Uterus (tissue), 2 donors: ENCODE data around the gene HSD17B2.

ENCODE experiments used
- POLR2A ChIP-seq, 2 donors: fragments of 450-650 bp; IDR thresholded peaks; one replicate each; pipeline ENCODE4 v1.6.1; 2016; ENCODE audit warnings: antibody characterized with exemption in 2 of 2, mild to moderate bottlenecking in 1 of 2, moderate library complexity in 1 of 2
- TF ChIP-seq, protein P1 (sequence below), 4 experiments: fragments of 200-600 bp in 2 of 4; fragments of 450-650 bp in 2 of 4; sonication (generic) in 2 of 4; IDR thresholded peaks; one replicate each; pipeline ENCODE4 v1.5.1; 2016 to 2019; ENCODE audit warnings: antibody characterized with exemption in 4 of 4, mild to moderate bottlenecking in 2 of 4, moderate library complexity in 1 of 4

DNA sequence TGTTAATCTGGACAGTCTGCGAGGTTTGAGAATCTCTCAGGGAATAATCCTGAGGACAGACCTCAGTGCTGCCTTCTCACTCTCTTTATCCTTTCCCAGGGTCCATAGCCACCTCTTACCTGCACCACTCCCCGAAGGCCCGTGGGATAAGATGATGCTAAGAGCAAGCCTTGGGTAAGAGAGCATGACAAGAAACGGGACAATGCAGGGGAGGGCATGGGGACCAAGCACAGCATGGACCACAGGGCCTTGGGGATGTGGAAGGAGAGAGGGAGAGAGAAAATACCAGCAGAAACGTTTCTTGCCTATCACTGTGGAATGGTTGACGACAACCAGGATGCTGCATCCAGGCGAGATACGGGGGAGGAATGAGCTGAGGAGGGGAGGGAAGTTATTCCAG lies 15.5 kb upstream of the HSD17B2 start:
- TF ChIP-seq POLR2A (IDR thresholded peaks at IDR 0.05) = no peak
- TF ChIP-seq, protein P1, sequence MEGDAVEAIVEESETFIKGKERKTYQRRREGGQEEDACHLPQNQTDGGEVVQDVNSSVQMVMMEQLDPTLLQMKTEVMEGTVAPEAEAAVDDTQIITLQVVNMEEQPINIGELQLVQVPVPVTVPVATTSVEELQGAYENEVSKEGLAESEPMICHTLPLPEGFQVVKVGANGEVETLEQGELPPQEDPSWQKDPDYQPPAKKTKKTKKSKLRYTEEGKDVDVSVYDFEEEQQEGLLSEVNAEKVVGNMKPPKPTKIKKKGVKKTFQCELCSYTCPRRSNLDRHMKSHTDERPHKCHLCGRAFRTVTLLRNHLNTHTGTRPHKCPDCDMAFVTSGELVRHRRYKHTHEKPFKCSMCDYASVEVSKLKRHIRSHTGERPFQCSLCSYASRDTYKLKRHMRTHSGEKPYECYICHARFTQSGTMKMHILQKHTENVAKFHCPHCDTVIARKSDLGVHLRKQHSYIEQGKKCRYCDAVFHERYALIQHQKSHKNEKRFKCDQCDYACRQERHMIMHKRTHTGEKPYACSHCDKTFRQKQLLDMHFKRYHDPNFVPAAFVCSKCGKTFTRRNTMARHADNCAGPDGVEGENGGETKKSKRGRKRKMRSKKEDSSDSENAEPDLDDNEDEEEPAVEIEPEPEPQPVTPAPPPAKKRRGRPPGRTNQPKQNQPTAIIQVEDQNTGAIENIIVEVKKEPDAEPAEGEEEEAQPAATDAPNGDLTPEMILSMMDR (IDR thresholded peaks at IDR 0.05) = no peak
